HG02970 (cell line): ENCODE data around the gene NR4A3.
A peak's percentile ranks its signal among the peaks of the same experiment; 100 is the strongest.
"Not testable (repeated sequence)": the region's sequence is repeated elsewhere in the genome, so short reads cannot be mapped to it uniquely, and the experiment has no call there.

ENCODE experiments used
- ATAC-seq: cut with Tn5 transposase; IDR thresholded peaks from one replicate; pipeline ENCODE4 v1.9.1; 2021; ENCODE audit warnings: mild to moderate bottlenecking, moderate library complexity, moderate number of reproducible peaks; ENCODE audit not compliant: unreplicated experiment, low FRiP score

NR4A3 gene

DNA sequence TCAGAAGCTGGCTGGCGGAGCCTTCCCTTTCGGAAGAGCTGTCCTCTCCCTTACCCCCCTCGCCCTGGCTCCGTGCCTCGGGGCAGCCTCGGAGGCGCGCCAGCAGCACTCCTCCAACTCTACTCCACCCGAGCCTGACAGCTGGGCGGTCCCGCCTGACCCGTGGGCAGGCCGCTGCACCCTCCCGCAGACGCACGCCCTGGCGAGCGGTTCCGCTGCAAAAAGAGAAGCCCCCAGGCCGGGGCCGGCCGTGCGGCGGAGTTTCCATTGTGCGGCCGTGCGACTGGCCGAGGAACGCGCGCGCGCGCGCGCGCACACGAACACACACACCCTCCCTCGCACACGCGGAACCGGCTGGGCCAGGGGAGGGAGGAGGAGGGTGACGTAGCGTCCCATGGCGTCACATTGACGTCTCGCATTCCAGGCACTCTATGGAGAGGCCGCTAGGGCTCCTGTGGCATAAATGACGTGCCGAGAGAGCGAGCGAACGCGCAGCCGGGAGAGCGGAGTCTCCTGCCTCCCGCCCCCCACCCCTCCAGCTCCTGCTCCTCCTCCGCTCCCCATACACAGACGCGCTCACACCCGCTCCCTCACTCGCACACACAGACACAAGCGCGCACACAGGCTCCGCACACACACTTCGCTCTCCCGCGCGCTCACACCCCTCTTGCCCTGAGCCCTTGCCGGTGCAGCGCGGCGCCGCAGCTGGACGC, at the start of gene NR4A3:
NR4A3 (plus strand) TSS at position 490 of the 713 bp plus-strand sequence. CDS start 6,158 bp downstream, outside the sequence.
- peak; percentile 22 for ATAC-seq

GRCh38 chr9:99773468-99774138, 48.1 kb upstream of the NR4A3 start:
- no peak for ATAC-seq

- ATAC-seq = no peak
These were observed 43.4 kb upstream of the NR4A3 start for GRCh38 chr9:99778308-99778707.

DNA sequence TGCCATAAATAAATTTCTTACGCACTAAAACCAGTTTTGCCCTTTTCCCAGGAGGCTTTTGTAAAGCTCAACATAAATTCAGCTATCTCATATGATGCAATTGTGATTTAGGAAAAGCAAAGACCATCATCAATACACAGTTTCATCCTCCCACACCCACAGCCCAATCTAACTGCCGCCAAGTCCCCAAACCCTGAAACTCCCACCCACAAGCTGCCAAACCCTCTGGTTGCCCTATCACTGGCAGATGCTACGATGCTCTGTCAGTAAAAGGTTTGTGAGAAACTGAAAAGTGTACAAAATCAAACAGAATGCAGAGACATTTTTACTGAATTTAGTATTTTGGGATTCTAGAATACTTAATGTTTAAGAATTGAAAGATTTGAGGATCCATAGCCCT, 42.8 kb upstream of the NR4A3 start:
- no peak for ATAC-seq

- no peak for ATAC-seq
These were observed 42.4 kb upstream of the NR4A3 start for GRCh38 chr9:99779277-99779676.

- ATAC-seq = not testable (repeated sequence)
These were observed 39.3 kb upstream of the NR4A3 start for GRCh38 chr9:99782349-99782748.

DNA sequence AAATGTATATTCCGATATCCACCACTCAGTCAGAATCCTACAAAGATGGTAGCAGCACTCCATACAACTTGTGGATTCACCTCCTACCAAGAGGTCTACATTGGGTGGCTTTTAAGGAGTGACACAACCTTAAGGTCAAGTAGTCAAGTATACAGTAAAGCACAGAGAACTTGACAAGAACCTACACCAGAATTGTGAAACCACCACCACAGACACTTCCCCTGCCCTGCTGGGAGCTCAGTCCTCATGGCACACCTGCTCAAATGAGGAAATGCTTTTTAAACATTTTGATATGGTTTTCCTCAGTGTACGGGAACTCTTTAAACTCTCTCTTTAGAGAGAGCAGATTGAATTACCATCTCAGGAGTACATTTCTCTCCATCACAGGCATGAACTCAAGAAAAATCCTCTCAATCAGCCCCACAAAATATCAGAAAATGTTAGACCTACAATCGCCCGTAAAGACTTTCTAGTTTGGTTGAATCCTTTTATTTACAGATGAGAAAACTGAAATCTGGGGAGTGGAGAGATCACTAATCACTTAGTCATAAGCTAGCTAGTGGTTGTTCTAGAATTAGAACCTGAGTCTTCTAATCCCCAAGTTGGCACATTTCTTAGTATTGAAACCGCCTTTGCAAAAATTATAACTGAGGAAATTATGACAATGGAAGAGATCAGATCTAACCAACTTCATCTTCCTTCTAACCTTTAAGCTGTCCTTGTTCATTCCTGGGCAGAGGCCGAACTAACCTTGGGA, 38.5 kb upstream of the NR4A3 start:
- no peak for ATAC-seq

GRCh38 chr9:99783799-99784198, 37.9 kb upstream of the NR4A3 start:
- ATAC-seq = no peak

- no peak for ATAC-seq
These were observed 36.6 kb upstream of the NR4A3 start for GRCh38 chr9:99785010-99785590.

DNA sequence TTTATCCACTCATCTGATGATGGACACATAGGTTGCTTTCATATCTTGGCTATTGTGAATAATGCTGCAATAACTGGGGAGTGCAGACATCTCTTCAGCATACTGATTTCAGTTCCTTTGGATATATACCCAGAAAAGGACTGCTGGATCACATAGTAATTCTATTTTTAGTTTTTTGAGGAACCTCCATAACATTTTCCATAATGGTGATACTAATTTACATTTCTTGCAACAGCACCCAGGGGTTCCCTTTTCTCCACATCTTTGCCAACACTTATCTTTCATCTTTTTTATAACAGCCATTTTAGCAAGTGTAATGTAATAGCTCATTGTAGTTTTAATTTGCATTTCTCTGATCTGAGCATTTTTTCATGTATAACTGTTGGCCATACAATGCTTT, 34.1 kb upstream of the NR4A3 start:
- no peak for ATAC-seq

- ATAC-seq = no peak
These were observed 28.2 kb upstream of the NR4A3 start for GRCh38 chr9:99793528-99793927.

GRCh38 chr9:99796231-99796630, 25.5 kb upstream of the NR4A3 start:
- ATAC-seq = no peak

GRCh38 chr9:99801775-99802174, 19.9 kb upstream of the NR4A3 start:
- no peak for ATAC-seq

DNA sequence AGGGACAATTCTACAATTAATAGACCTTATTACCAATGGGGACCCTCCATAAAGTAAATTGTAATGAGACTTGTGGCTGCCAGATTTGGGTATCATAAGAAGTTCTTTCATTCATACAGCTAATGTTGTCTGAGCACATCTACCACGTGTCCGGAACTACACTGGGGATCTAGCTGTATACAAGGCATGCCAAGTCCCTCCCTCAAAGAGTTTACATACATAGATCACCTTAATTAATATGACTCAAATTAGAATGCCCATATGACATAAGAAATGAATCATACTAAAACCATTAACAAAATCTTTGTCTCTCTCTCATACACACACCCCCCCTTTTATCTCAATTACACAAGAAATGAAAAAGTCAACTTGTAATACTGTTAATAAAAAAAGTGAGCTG, 18.0 kb upstream of the NR4A3 start:
- no peak for ATAC-seq

GRCh38 chr9:99807276-99807852, 14.3 kb upstream of the NR4A3 start:
- ATAC-seq = no peak

GRCh38 chr9:99807956-99808355, 13.7 kb upstream of the NR4A3 start:
- no peak for ATAC-seq

- ATAC-seq = no peak
These were observed 13.2 kb upstream of the NR4A3 start for GRCh38 chr9:99808454-99808853.

GRCh38 chr9:99809586-99810319, 11.9 kb upstream of the NR4A3 start:
- no peak for ATAC-seq

DNA sequence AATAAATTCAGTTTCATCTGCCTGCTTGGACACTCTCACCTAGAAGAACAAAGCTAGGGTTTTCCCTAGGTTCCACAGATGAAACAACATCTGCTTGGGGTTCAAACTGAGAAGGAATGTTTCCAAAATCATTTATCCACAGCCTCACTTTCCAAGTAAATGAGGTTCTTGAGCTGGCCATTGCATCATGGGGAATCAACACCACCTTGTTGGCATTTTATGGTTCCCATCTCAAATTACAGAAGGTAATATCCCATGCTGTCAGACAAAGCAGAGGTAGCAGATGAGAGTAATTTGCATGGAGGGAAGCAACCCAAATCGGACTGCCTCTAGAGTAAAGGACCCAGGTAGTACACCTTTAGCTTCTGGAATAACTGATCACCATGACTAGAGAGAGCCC, 10.5 kb upstream of the NR4A3 start:
- no peak for ATAC-seq
